ENCODE measurements around the gene B9D2.

DNA sequence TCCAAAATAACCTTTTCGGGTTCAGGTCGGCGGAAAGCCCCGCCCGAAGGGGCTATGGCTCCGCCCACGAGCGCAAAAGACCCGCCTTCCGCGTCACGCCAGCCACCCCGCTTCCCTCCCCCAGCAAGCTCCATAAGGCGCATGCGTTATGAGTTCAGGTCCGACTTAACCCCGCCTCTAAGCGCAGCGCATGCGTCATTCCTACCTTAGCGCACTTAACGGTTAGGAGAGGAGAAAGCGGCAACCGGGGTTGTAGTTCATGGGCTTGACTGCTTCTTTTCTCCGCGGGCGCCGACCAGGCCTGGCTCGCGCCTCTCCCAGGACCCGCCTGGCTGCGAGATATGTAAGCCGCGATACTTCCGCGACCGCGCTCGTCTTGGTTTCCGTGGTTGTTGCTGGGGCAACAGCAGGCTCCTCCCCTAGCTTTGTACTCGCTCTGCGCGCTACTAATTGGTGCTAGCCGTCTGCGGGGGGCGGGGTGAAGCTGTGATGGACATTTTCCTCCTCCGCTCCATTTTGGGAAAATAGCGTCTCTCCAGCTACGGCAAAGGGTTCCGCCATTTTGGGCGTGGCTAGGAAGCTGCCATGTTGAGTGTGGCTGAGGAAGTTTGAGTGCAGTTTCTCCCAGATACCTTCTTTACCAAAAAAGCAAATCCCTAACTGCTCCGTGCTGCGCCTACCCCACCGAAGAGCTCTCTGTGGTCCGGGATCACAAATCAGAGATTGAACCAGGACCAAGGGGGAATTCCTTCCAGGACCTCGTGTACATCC, at the start of gene B9D2:
- TF ChIP-seq EZH2 (IDR thresholded peaks at IDR 0.05; ENCODE audit: borderline replicate concordance, insufficient read depth, low read length, poor library complexity, severe bottlenecking) (no peak), RAD21 (conservative IDR thresholded peaks at IDR 0.05) (no peak), EP300 (conservative IDR thresholded peaks at IDR 0.05; ENCODE audit: poor library complexity, severe bottlenecking) (peak; percentile 61), POLR2AphosphoS5 (IDR thresholded peaks at IDR 0.05) (peak; percentile 92)
- TF ChIP-seq, protein P1, sequence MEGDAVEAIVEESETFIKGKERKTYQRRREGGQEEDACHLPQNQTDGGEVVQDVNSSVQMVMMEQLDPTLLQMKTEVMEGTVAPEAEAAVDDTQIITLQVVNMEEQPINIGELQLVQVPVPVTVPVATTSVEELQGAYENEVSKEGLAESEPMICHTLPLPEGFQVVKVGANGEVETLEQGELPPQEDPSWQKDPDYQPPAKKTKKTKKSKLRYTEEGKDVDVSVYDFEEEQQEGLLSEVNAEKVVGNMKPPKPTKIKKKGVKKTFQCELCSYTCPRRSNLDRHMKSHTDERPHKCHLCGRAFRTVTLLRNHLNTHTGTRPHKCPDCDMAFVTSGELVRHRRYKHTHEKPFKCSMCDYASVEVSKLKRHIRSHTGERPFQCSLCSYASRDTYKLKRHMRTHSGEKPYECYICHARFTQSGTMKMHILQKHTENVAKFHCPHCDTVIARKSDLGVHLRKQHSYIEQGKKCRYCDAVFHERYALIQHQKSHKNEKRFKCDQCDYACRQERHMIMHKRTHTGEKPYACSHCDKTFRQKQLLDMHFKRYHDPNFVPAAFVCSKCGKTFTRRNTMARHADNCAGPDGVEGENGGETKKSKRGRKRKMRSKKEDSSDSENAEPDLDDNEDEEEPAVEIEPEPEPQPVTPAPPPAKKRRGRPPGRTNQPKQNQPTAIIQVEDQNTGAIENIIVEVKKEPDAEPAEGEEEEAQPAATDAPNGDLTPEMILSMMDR (IDR thresholded peaks at IDR 0.05; ENCODE audit: poor library complexity, severe bottlenecking) = no peak
